Activated naive CD8-positive, alpha-beta T cell treated with anti-CD3 and anti-CD28 coated beads, Interleukin-2, amount 10 ng/mL, durations not matched to agents 7 days and 5 days (primary cell): ENCODE data around the gene ARHGAP1. TPM values are rescaled to one million over a fixed set of nuclear protein-coding genes. Genes with fewer than 3 reads are reported as not detected.
"Not testable (repeated sequence)": the region's sequence is repeated elsewhere in the genome, so short reads cannot be mapped to it uniquely, and the experiment has no call there.

Source experiments
- ATAC-seq: fragments of 150-1000 bp; cut with Tn5 transposase; one replicate; pipeline ENCODE4 v1.10.0; 2021; ENCODE audit warnings: low read depth, moderate library complexity
- POLR2A ChIA-PET: fragments of 350-600 bp; sonication (Branson Sonifier 250); formaldehyde crosslinking; loops from one replicate; lab custom pipeline; 2021; ENCODE audit warnings: antibody characterized with exemption; lab: Charles Lee
- DNase-seq: peaks from one replicate; pipeline ENCODE4 v3.0.0; 2021
- H3K27ac Mint-ChIP-seq: one replicate; pipeline ENCODE4 v1.8.0; 2022; ENCODE audit warnings: mild to moderate bottlenecking, mixed read lengths
- H3K27me3 Mint-ChIP-seq: one replicate; pipeline ENCODE4 v1.8.0; 2022; ENCODE audit warnings: mild to moderate bottlenecking, moderate library complexity, mixed read lengths
- H3K36me3 Mint-ChIP-seq: one replicate; pipeline ENCODE4 v1.8.0; 2021; ENCODE audit warnings: mild to moderate bottlenecking, mixed read lengths
- H3K4me1 Mint-ChIP-seq: one replicate; pipeline ENCODE4 v1.8.0; 2021; ENCODE audit warnings: mixed read lengths
- H3K4me3 Mint-ChIP-seq: one replicate; pipeline ENCODE4 v1.8.0; 2022; ENCODE audit warnings: mild to moderate bottlenecking, moderate library complexity, mixed read lengths
- H3K9me3 Mint-ChIP-seq: one replicate; pipeline ENCODE4 v1.8.0; 2021; ENCODE audit warnings: mixed read lengths
- total RNA-seq, 2 experiments: library from RNA; stranded (reverse); gene quantifications; one replicate each; pipeline ENCODE4 v1.2.3, GENCODE V29; 2021

Gene ARHGAP1
- total RNA-seq, 2 experiments from 2014 or later = 62.5 to 68.0 TPM

DNA sequence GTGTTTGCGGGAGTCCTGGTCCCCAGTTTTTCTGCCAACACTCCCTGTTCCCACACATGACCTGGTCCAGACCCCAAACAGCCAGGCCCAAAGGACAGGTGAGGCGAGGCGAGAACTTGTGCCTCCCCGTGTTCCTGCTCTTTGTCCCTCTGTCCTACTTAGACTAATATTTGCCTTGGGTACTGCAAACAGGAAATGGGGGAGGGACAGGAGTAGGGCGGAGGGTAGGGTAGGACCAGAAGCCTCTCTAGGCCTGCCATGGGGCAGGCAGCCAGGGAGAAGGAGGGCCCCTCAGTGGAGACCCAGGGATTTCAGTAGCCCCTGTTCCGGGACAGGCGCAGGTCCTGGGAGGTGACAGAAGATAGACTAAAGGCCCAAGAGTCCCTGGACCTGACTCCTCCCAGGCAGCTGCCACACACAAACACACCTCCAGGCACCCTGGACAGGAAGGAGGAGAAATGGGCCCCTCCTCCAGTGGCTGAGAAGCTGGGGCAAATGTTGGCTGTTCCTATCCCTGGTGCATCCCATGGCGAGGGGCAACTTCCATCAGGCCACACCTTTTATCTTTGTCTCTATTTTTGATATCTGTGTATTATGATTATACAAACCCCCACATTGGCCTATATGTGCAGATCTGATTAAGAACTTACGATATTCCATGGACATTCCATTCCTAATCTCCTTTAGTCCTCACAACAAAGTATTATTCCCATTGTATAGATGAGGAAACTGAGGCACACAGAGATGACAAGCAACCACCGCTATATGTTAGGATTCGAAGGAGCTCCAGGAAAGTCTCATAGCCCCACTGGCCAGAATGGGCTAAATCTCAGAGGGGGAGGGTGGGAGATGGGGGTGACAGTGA, 18.0 kb upstream of the ARHGAP1 start:
- POLR2A ChIA-PET = interaction anchor here (0.6 kb wide), 1 partner anchor 10 kb away, joined by 3 read pairs; no protein-coding TSS in a partner anchor
- Mint-ChIP-seq H3K4me1 (peaks cover 7% of the 10 kb centered on the region), H3K27me3 (no peaks in the 10 kb centered on the region), H3K4me3 (no peak overlapping the region), H3K36me3 (no peaks in the 10 kb centered on the region), H3K9me3 (peaks cover 1% of the 10 kb centered on the region), H3K27ac (peak overlapping the region; percentile 15)
- ATAC-seq (peak; percentile 65), DNase-seq (no peak)

GRCh38 chr11:46717825-46718154, 17.4 kb upstream of the ARHGAP1 start:
- H3K4me1 Mint-ChIP-seq, ATAC-seq, H3K36me3 Mint-ChIP-seq, H3K9me3 Mint-ChIP-seq, H3K27me3 Mint-ChIP-seq, DNase-seq, POLR2A ChIA-PET, H3K27ac Mint-ChIP-seq, H3K4me3 Mint-ChIP-seq: not testable (repeated sequence)

GRCh38 chr11:46712874-46713576, 12.6 kb upstream of the ARHGAP1 start:
- POLR2A ChIA-PET = no interaction called here
- no peak overlapping the region for H3K4me3 Mint-ChIP-seq
- no peaks in the 10 kb centered on the region for H3K4me1 Mint-ChIP-seq
- no peaks in the 10 kb centered on the region for H3K27me3 Mint-ChIP-seq
- H3K27ac Mint-ChIP-seq = no peak overlapping the region
- ATAC-seq = no peak
- H3K9me3 Mint-ChIP-seq = no peaks in the 10 kb centered on the region
- DNase-seq = no peak
- no peaks in the 10 kb centered on the region for H3K36me3 Mint-ChIP-seq

- ATAC-seq = no peak
- DNase-seq = no peak
- Mint-ChIP-seq H3K4me1 (peaks cover 5% of the 10 kb centered on the region), H3K36me3 (peaks cover 9% of the 10 kb centered on the region), H3K27ac (no peak overlapping the region), H3K9me3 (no peaks in the 10 kb centered on the region), H3K4me3 (no peak overlapping the region), H3K27me3 (no peaks in the 10 kb centered on the region)
- POLR2A ChIA-PET = interaction anchor here (0.6 kb wide), 1 partner anchor 26 kb away, joined by 6 read pairs; no protein-coding TSS in a partner anchor
These were observed 10.9 kb upstream of the ARHGAP1 start for GRCh38 chr11:46711303-46711702.

GRCh38 chr11:46710821-46711269, 10.4 kb upstream of the ARHGAP1 start:
- Mint-ChIP-seq H3K36me3 (peaks cover 9% of the 10 kb centered on the region), H3K4me3 (no peak overlapping the region), H3K9me3 (no peaks in the 10 kb centered on the region), H3K27me3 (no peaks in the 10 kb centered on the region), H3K4me1 (peaks cover 5% of the 10 kb centered on the region), H3K27ac (no peak overlapping the region)
- POLR2A ChIA-PET = no interaction called here
- ATAC-seq (no peak), DNase-seq (no peak)

- H3K36me3 Mint-ChIP-seq, DNase-seq, H3K9me3 Mint-ChIP-seq, H3K4me3 Mint-ChIP-seq, H3K4me1 Mint-ChIP-seq, ATAC-seq, H3K27ac Mint-ChIP-seq, H3K27me3 Mint-ChIP-seq, POLR2A ChIA-PET: not testable (repeated sequence)
These were observed 8.9 kb upstream of the ARHGAP1 start for GRCh38 chr11:46709351-46709750.

DNA sequence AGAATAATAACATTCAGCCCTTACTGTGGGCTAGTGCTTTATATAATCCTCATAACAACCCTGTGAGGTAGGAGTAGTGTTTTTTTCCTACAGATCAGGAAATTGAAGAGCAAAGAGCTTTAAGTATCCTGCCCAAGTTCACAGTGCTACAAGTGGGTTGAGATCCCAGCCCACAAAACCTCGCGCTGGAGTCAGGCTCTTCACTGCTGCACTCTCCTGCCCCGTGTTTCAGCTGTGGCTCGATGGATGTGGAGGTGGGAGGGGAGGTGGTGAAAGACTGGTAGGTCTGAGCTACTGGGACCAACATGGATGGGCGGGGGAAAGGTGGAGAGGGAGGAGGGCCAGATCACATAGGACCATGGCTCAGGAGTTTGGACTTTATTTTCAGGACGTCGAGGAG, 6.5 kb upstream of the ARHGAP1 start:
- H3K36me3 Mint-ChIP-seq = peaks cover 15% of the 10 kb centered on the region
- no peak overlapping the region for H3K4me3 Mint-ChIP-seq
- POLR2A ChIA-PET = no interaction called here
- no peaks in the 10 kb centered on the region for H3K27me3 Mint-ChIP-seq
- DNase-seq (no peak), ATAC-seq (no peak)
- peaks cover 19% of the 10 kb centered on the region for H3K4me1 Mint-ChIP-seq
- no peaks in the 10 kb centered on the region for H3K9me3 Mint-ChIP-seq
- H3K27ac Mint-ChIP-seq = no peak overlapping the region

- H3K36me3 Mint-ChIP-seq = peaks cover 23% of the 10 kb centered on the region
- DNase-seq = no peak
- H3K27me3 Mint-ChIP-seq = no peaks in the 10 kb centered on the region
- H3K9me3 Mint-ChIP-seq = no peaks in the 10 kb centered on the region
- H3K4me1 Mint-ChIP-seq = peaks cover 24% of the 10 kb centered on the region
- POLR2A ChIA-PET = no interaction called here
- no peak for ATAC-seq
- no peak overlapping the region for H3K4me3 Mint-ChIP-seq
- H3K27ac Mint-ChIP-seq = no peak overlapping the region
These were observed 4.8 kb upstream of the ARHGAP1 start for GRCh38 chr11:46705070-46705688.

DNA sequence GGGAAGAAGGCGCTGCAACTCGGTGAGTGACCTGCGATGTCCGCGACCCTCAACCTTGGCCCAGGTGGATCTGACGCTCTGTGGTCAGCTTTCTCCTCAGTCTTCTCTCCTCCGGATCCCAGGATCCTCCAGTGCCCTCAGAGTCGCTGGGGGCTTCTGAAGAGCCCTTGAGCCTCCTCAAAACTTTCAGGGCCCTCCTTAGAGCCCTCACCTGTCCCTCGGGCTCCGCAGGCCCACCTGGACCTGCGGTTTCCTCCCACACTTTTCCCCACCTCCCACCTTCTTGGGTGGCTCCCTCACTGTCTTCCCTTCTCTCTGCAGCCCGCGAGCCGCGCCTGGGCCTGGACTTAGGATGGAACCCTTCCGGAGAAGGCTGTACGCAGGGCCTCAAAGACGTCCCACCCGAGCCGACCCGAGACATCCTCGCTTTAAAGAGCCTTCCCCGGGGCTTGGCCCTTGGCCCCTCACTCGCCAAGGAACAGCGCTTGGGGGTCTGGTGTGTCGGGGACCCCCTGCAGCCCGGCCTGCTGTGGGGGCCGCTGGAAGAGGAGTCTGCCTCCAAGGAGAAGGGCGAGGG, 747 bp upstream of the ARHGAP1 start:
- H3K27ac Mint-ChIP-seq = peak overlapping the region; percentile 95
- DNase-seq = no peak
- peak overlapping the region; percentile 99 for H3K4me3 Mint-ChIP-seq
- POLR2A ChIA-PET = interaction anchor here (0.6 to 4.2 kb wide), 7 partner anchors 11 to 107 kb away, joined by 4 to 31 read pairs (median 7); partner anchors contain the start of genes AMBRA1, ATG13 and HARBI1
- H3K9me3 Mint-ChIP-seq = no peaks in the 10 kb centered on the region
- H3K36me3 Mint-ChIP-seq = peaks cover 20% of the 10 kb centered on the region
- H3K4me1 Mint-ChIP-seq = peaks cover 35% of the 10 kb centered on the region
- no peaks in the 10 kb centered on the region for H3K27me3 Mint-ChIP-seq
- ATAC-seq = no peak

DNA sequence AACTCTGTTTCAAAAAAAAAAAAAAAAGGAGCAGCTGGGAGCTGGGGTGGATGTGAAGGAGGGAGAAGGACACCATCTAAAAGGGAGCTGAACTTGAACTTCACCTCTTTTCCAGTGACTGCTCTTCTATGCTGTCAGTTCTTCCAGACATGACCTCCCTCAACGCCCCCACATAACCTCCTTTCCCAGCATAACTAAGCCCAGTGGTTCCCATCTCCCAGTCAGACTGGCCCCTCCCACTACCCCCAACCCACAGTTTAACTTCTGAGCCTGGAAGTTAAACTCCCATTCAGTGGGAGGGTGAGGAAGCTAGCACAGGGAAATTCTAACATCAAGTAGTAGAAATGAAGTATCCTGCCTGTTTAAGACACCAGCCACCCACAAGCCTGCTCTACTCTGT, 1.8 kb downstream of the ARHGAP1 start:
- Mint-ChIP-seq H3K36me3 (peaks cover 25% of the 10 kb centered on the region), H3K27me3 (no peaks in the 10 kb centered on the region), H3K4me1 (peaks cover 38% of the 10 kb centered on the region), H3K9me3 (no peaks in the 10 kb centered on the region), H3K4me3 (peak overlapping the region; percentile 99), H3K27ac (no peak overlapping the region)
- no peak for DNase-seq
- POLR2A ChIA-PET = interaction anchor here (0.5 to 4.2 kb wide), 4 partner anchors 24 to 51 kb away, joined by 4 to 31 read pairs (median 10); no protein-coding TSS in a partner anchor
- ATAC-seq = no peak

- Mint-ChIP-seq H3K9me3 (no peaks in the 10 kb centered on the region), H3K36me3 (peaks cover 21% of the 10 kb centered on the region), H3K4me1 (peaks cover 31% of the 10 kb centered on the region), H3K27ac (peak overlapping the region; percentile 57), H3K4me3 (peak overlapping the region; percentile 3), H3K27me3 (no peaks in the 10 kb centered on the region)
- POLR2A ChIA-PET = interaction anchor here (1.4 to 2.4 kb wide), 2 partner anchors 23 to 27 kb away, joined by 5 to 15 read pairs; no protein-coding TSS in a partner anchor
- ATAC-seq (no peak), DNase-seq (no peak)
These were observed 2.7 kb downstream of the ARHGAP1 start for GRCh38 chr11:46697723-46698122.

- Mint-ChIP-seq H3K27ac (peak overlapping the region; percentile 57), H3K27me3 (no peaks in the 10 kb centered on the region), H3K4me1 (peaks cover 27% of the 10 kb centered on the region), H3K36me3 (peaks cover 18% of the 10 kb centered on the region), H3K9me3 (no peaks in the 10 kb centered on the region), H3K4me3 (no peak overlapping the region)
- ATAC-seq = no peak
- POLR2A ChIA-PET = interaction anchor here (1.4 to 2.4 kb wide), 2 partner anchors 23 to 26 kb away, joined by 5 to 15 read pairs; no protein-coding TSS in a partner anchor
- no peak for DNase-seq
These were observed 3.1 kb downstream of the ARHGAP1 start for GRCh38 chr11:46697303-46697702.

- peaks cover 13% of the 10 kb centered on the region for H3K36me3 Mint-ChIP-seq
- H3K4me1 Mint-ChIP-seq = peaks cover 18% of the 10 kb centered on the region
These were observed 4.2 kb downstream of the ARHGAP1 start for GRCh38 chr11:46696212-46696558.

More at GRCh38 chr11:46696212-46696558, 4.2 kb downstream of the ARHGAP1 start:
- Mint-ChIP-seq H3K9me3 (no peaks in the 10 kb centered on the region), H3K4me3 (no peak overlapping the region), H3K27ac (no peak overlapping the region), H3K27me3 (no peaks in the 10 kb centered on the region)
- ATAC-seq = no peak
- POLR2A ChIA-PET = interaction anchor here (1.1 to 1.6 kb wide), 3 partner anchors 10 to 25 kb away, joined by 3 to 5 read pairs (median 3); no protein-coding TSS in a partner anchor
- no peak for DNase-seq
